ENCODE results near the gene KSR1. TPM values are rescaled to one million over a fixed set of nuclear protein-coding genes. Genes with fewer than 3 reads are reported as not detected.

The KSR1 gene
- total RNA-seq, 2 experiments from 2014 or later, result 19.4 to 25.3 TPM

- H3K4me3 ChIP-seq (ENCODE audit: low read length), result no peak overlapping the region
- no peaks in the 10 kb centered on the region for H3K9me3 ChIP-seq (ENCODE audit: control insufficient read depth in 1 of 2, insufficient read depth in 1 of 2, low read length in 2 of 2)
- Mint-ChIP-seq H3K9me3 (no peaks in the 10 kb centered on the region), H3K36me3 (ENCODE audit: low read depth) (peaks cover 6% of the 10 kb centered on the region), H3K4me3 (no peak overlapping the region), H3K27ac (no peak overlapping the region), H3K27me3 (no peaks in the 10 kb centered on the region), H3K4me1 (ENCODE audit: low read depth) (no peaks in the 10 kb centered on the region)
- POLR2A ChIA-PET, result no interaction called here
- CTCF ChIA-PET, result no interaction called here
- peaks cover 6% of the 10 kb centered on the region for H3K4me1 ChIP-seq (ENCODE audit: insufficient read depth, low read length)
- intact Hi-C loops (cut with DNase I, micrococcal nuclease), result no loop called here
- peaks cover 9% of the 10 kb centered on the region for H3K36me3 ChIP-seq (ENCODE audit: insufficient read depth, low read length)
- DNase-seq (no peak), ATAC-seq (ENCODE audit: poor library complexity) (no peak)
- H3K27ac ChIP-seq (ENCODE audit: low read depth in 1 of 2, low read length in 2 of 2), result no peak overlapping the region
- H3K27me3 ChIP-seq (ENCODE audit: control insufficient read depth in 1 of 2, insufficient read depth in 2 of 2, low read length in 2 of 2), result no peaks in the 10 kb centered on the region
- TF ChIP-seq CTCF (IDR thresholded peaks at IDR 0.05), result no peak
Observed at GRCh38 chr17:27582696-27583095, 126.4 kb downstream of the KSR1 start.

- Mint-ChIP-seq H3K4me1 (ENCODE audit: low read depth) (no peaks in the 10 kb centered on the region), H3K4me3 (no peak overlapping the region), H3K27ac (no peak overlapping the region), H3K9me3 (no peaks in the 10 kb centered on the region), H3K27me3 (no peaks in the 10 kb centered on the region), H3K36me3 (ENCODE audit: low read depth) (peaks cover 14% of the 10 kb centered on the region)
- ChIA-PET POLR2A (no interaction called here), CTCF (no interaction called here)
- intact Hi-C loops (cut with DNase I, micrococcal nuclease), result no loop called here
- Histone ChIP-seq H3K27ac (ENCODE audit: low read depth in 1 of 2, low read length in 2 of 2) (no peak overlapping the region), H3K27me3 (ENCODE audit: control insufficient read depth in 1 of 2, insufficient read depth in 2 of 2, low read length in 2 of 2) (no peaks in the 10 kb centered on the region), H3K4me1 (ENCODE audit: insufficient read depth, low read length) (no peaks in the 10 kb centered on the region), H3K4me3 (ENCODE audit: low read length) (no peak overlapping the region), H3K36me3 (ENCODE audit: insufficient read depth, low read length) (peaks cover 9% of the 10 kb centered on the region), H3K9me3 (ENCODE audit: control insufficient read depth in 1 of 2, insufficient read depth in 1 of 2, low read length in 2 of 2) (no peaks in the 10 kb centered on the region)
- no peak for TF ChIP-seq CTCF (IDR thresholded peaks at IDR 0.05)
- no peak for DNase-seq
- no peak for ATAC-seq (ENCODE audit: poor library complexity)
Observed at GRCh38 chr17:27585153-27585681, 129.0 kb downstream of the KSR1 start.

- ATAC-seq (ENCODE audit: poor library complexity) (no peak), DNase-seq (no peak)
- no peak overlapping the region for H3K4me3 Mint-ChIP-seq
- Histone ChIP-seq H3K27me3 (ENCODE audit: control insufficient read depth in 1 of 2, insufficient read depth in 2 of 2, low read length in 2 of 2) (no peaks in the 10 kb centered on the region), H3K4me3 (ENCODE audit: low read length) (no peak overlapping the region), H3K36me3 (ENCODE audit: insufficient read depth, low read length) (peaks cover 9% of the 10 kb centered on the region), H3K9me3 (ENCODE audit: control insufficient read depth in 1 of 2, insufficient read depth in 1 of 2, low read length in 2 of 2) (no peaks in the 10 kb centered on the region), H3K27ac (ENCODE audit: low read depth in 1 of 2, low read length in 2 of 2) (no peak overlapping the region), H3K4me1 (ENCODE audit: insufficient read depth, low read length) (no peaks in the 10 kb centered on the region)
- CTCF ChIA-PET, result no interaction called here
- TF ChIP-seq CTCF (IDR thresholded peaks at IDR 0.05), result no peak
- POLR2A ChIA-PET, result no interaction called here
- no peaks in the 10 kb centered on the region for H3K27me3 Mint-ChIP-seq
- no peaks in the 10 kb centered on the region for H3K4me1 Mint-ChIP-seq (ENCODE audit: low read depth)
- intact Hi-C loops (cut with DNase I, micrococcal nuclease), result no loop called here
- peaks cover 14% of the 10 kb centered on the region for H3K36me3 Mint-ChIP-seq (ENCODE audit: low read depth)
- no peaks in the 10 kb centered on the region for H3K9me3 Mint-ChIP-seq
- H3K27ac Mint-ChIP-seq, result no peak overlapping the region
Observed at GRCh38 chr17:27585792-27586191, 129.5 kb downstream of the KSR1 start.
